Measurements from ENCODE around the gene BRD1.

GRCh38 chr22:49779853-49780697 lies 47.6 kb downstream of the BRD1 start:
- TF ChIP-seq CTCF (IDR thresholded peaks at IDR 0.05) (no peak), POLR2A (IDR thresholded peaks at IDR 0.05) (no peak)
